LNCAP (cell line): ENCODE data around the gene LRP1B.

Source experiments
- TF ChIP-seq, protein P1 (sequence below): fragments of 450-650 bp; IDR thresholded peaks from 2 replicates; pipeline ENCODE4 v1.5.1; 2017; ENCODE audit warnings: mild to moderate bottlenecking

Gene LRP1B

DNA sequence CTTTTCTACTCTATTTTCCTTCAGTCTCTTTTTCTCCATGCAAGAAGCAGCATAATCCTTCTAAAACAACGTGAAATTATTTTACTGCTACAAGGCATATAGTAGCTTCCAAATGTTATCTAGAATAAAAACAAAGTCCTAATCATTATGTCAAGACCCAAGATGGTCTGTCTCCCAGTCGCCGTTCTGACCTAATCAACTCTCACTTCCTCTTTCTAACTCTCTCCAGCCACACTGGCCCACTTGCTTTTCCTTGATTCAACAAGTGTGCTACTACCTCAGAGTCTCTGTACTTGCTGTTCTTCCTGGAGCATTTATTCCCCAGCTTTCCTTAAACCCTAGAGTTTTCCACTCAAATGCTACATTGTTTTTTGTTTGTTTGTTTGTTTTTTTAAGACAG lies 1491.2 kb downstream of the LRP1B start:
- TF ChIP-seq, protein P1, sequence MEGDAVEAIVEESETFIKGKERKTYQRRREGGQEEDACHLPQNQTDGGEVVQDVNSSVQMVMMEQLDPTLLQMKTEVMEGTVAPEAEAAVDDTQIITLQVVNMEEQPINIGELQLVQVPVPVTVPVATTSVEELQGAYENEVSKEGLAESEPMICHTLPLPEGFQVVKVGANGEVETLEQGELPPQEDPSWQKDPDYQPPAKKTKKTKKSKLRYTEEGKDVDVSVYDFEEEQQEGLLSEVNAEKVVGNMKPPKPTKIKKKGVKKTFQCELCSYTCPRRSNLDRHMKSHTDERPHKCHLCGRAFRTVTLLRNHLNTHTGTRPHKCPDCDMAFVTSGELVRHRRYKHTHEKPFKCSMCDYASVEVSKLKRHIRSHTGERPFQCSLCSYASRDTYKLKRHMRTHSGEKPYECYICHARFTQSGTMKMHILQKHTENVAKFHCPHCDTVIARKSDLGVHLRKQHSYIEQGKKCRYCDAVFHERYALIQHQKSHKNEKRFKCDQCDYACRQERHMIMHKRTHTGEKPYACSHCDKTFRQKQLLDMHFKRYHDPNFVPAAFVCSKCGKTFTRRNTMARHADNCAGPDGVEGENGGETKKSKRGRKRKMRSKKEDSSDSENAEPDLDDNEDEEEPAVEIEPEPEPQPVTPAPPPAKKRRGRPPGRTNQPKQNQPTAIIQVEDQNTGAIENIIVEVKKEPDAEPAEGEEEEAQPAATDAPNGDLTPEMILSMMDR, result no peak

DNA sequence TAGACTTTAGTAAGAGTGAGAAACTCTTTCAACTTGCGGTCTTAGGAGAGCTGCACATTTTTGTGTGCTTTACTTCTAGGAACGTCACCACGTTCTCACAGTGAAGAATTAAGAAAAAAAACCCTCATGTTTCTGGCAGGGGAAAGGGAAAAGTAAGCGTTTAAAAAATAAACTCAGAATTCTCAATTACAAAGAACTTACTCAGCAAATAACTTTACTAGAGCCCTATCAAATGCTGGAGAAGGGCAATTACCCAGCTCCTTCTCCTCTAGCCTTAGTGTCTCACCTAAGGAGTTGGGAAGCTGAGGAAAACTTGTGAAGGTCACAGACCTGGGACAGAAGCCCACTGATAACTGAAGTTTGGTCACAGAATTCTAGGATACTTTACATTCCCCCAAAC lies 1500.3 kb downstream of the LRP1B start:
- TF ChIP-seq, protein P1, result no peak

DNA sequence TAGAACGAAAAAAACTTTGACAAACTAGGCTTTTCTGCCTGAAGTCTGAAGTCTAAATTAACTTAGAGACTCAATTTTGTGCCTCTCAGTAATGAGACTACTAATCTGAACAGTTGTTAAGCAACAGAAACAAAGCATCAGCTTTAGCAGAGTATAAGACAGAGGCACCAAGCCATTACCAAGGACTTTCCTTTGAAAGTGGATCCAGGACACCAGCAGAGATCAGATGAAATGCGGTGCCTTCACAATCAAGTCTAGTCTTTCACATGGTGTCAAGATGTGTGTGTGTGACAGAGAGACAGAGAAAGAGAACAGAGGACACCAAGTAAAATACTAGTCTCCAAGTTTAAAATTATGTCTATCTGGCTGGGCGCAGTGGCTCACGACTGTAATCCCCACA lies 1502.9 kb downstream of the LRP1B start:
- TF ChIP-seq, protein P1, result no peak

DNA sequence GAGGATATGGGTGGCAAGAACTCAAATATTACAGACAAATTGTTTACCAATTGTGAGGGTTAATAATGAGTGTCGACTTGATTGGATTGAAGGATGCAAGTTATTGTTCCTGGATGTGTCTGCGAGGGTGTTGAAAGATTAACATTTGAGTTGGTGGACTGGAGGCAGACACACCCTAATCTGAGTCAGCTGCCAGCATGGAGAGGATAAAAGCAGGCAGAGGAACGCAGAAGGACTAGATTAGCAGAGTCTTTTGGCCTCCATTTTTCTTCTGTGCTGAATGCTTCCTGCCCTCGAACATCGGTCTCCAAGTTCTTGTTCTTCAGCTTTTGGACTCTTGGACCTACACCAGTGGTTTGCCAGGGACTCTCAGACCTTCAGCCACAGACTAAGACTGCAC lies 1503.7 kb downstream of the LRP1B start:
- TF ChIP-seq, protein P1, result no peak

DNA sequence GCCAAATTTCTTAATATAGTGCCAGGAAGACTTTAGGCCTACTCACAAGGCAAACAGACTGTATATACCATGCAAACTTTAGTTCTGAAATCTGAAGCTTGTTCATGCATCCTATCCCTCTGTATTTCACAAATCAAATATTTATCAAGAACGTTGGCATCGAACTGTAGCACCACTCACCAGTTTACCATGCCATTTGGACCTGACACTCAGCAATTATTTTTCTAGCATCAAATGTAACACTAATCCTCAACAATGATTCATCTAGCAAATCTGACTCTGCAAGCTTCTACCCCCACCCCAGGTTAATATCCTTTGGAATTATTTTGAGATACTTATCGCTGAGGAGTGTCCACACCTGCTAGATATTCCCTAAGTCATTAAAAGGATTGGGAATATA lies 1506.6 kb downstream of the LRP1B start:
- TF ChIP-seq, protein P1, result no peak

DNA sequence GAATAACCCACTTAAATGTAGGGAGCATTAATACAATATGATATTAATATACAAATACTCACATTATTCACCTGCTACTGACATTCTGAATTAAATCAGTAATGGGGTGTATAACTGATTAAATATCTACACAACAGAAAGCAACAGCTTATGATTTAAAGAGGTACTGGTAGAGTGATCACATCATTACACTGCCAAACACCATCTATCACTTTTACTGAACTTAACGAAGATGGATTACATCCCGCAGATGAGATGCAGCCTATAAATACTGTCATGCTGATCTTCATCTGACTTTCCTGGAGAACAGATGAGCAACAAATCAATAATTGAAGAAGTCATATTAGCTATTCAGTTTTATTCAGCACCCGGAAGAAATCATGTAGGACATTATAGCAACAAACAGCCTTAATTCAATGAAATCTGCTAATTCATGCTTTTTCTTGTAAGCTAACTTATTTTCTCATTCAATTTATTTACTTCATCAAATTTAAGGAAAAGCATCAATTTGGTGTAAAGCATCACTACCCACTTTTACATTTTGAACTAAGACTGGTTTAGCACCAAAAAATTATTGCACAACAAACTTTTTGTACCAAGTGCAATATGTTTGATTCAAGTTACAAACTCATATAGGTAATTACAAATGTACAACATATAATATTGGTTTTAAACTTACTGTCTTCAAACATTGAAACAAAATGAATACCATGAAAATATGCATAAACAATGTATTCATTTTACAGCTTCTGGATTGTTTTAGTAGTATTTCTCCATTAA lies 1509.0 kb downstream of the LRP1B start:
- TF ChIP-seq, protein P1, result no peak

DNA sequence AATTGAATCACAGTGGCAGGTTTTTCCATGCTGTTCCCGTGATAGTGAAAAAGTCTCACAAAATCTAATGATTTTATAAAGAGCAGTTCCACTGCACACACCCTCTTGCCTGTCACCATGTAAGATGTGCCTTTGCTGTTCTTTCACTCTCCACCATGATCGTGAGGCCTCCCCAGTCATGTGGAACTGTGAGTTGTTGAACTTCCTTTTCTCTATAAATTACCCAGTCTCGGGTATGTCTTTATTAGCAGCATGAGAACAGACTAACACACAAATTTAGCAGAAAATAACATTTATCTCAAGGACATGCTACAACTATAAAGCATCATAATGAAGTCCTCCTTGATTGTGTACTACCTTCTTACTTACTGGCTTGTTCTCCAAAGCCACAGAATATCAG lies 1526.0 kb downstream of the LRP1B start:
- TF ChIP-seq, protein P1, result no peak

DNA sequence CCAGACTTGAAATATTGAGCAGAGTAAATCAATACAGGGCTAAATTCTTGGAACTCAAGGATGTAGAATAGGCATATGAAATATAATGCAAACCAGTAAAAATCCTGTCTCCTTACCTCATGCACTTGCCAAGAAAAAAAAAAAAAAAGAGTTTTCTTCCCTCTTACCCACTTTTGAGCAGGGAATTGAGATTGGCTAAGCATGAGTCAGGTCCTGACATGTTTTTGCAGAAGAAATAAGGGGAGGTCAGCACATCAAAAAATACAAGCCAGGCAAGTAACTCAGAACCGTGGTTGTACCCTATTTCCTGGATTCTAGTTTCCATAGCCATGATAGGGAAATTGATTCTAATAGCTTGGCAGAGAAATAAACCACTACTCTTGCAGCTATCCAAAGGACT lies 1526.7 kb downstream of the LRP1B start:
- TF ChIP-seq, protein P1, result no peak
